T1000 (cell line): ENCODE data around the gene ZNF217.
"Not testable (repeated sequence)": the region's sequence is repeated elsewhere in the genome, so short reads cannot be mapped to it uniquely, and the experiment has no call there.

ENCODE experiments used
- DNase-seq: peaks from one replicate; lab custom pipeline; 2025; ENCODE audit warnings: mixed read lengths; lab: John Stamatoyannopoulos, UW

The ZNF217 gene

DNA sequence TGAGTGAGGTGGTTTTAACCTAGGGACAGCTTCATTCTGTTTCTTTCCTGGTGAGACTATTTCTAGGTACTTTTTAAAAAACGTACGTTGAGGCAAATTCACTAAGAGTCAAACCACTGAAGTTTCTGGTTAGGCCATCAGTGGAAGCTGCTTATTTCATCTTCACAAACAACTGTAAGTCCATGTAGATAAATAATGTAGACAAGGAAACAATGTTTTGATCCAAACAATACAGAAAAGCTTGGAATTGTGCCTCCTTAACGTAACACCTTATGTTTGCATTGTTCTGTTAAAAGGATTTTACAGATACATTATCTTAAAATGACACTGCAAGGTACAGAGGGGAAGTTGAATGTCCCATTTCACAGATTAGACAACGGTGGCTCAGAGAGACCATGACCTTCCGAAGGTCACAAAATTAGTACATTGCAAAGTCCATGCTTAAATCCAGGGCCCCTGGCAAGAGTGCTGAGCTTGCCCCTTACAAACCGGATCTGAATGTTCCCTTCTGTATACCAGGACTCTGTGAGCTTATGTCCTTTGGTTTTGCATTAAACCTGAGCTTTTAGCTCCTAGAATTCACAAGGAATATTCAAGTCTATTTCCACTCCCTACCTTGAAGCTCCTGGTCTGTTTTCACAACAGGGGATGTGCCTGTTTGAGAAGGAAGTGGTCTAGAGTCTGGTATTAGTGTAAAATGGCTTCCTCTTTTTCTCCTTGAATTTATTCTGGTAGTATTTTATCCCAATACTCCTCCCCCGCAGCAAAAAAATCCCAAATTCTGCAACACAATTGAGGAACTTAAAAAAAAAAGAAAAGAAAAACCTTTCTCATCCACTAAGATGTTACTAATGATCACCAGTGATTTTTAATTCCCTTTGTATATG, 28.9 kb upstream of the ZNF217 start:
- no peak for DNase-seq

DNA sequence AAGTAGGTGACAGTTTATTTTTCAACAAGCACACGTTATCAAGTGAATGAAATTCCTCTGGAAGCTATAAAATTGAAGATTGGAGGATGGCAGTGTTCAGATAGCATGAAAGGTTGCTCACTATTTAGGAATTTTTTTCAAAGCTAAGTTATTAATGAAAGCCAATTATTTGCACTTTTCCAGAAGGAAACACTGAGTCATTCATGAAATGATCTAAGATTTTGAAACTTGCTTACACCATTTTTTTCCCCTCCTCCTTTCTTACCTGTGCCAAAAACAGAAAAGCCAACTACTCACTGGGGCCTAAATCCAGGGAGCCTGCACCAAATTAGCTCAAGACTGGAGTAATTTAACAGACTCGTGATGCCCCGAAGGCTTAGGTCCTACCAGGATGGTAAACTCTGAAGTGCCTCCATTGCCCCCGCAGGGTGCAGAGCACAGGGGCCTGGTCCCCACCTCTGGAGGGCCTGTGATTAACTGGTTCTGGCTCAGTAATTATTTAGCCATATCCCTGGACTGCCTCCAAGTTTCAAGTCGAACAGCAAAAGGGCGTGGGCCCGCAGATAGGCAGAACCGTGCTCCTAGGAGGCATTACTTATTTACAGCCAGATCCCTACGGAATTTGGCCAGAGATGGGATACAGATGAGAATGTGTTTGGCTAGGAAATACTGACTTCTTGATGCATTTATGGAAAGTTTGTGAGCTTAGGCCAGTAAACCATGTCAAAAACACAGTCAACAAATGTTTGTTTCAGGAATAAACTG, 28.0 kb upstream of the ZNF217 start:
- DNase-seq = peak; percentile 88

DNA sequence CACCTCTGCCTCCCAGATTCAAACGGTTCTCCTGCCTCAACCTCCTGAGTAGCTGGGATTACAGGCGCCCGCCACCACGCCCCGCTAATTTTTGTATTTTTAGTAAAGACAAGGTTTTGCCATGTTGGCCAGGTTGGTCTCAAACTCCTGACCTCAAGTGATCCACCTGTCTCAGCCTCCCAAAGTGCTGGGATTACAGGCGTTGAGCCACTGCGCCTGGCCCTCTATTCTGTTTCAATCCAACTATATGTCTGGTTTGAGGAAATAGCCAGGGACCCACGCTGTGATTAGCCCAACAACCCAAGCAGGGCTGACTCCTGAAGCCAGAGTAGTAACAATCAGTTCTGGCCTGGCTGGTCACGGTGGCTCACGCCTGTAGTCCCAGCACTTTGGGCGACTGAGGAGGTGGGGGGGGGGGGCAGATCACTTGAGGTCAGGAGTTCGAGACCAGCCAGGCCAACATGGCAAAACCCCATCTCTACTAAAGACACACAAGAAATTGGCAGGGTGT, 24.9 kb upstream of the ZNF217 start:
- DNase-seq = not testable (repeated sequence)

DNA sequence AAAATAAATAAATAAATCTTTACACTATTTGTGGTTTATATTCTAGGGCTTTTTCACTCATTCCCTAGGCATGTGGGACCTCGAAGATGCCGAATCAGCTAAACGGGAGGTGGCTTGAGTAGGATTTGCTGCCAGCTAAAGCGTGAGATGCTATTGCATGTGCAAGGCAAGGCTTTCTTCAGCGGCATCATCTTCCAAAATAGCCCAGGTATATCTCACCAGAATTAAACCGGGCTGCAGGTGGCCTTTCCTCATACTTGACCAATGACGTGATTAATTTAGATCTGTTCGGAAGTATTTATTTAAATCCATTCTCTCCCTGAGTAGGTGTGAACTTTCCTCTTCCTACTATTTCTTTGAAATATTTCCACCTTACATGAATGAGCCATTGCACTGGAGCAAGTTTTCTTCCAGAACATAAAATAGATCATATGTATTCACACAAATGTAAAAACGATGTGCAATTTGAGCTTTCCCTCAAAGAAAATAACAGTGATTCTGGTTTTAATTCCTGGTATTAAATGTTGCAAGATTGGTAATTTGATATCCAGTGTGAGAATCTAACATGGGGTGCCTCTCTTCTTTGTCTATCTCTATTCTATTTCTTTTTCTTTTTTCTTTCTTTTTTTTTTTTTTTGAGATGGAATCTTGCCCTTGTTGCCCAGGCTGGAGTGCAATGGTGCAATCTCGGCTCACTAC, 24.3 kb upstream of the ZNF217 start:
- no peak for DNase-seq

DNA sequence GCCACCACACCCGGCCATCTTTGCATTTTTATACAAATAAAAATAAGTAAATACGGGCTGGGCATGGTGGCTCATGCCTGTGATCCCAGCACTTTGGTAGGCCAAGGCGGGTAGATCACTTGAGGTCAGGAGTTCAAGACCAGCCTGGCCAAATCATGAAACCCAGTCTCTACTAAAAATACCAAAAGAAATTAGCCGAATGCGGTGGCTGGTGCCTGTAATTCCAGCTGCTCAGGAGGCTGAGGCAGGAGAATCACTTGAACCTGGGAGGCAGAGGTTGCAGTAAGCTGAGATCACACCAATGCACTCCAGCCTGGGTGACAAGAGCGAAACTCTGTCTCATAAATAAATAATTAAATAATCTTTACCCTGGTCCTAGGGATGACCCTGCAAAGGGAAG, 22.9 kb upstream of the ZNF217 start:
- not testable (repeated sequence) for DNase-seq

DNA sequence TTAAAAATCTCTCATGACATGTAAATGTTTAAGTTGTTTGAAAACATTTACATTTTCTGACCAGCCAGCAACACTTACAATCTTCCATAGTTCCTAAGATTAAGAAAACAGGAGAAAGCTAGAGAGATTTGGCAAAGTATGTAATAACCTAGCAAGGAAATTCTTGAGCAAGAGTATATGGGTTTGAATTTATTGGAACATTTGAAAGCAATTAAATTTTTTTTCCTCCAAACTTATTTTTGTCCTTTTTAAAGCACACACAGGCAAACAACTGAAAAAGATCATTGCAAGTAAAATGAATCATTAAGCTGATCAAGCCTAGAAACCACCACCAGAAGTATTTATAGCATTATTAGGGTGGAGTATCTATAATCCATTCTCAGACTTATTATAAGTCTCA, 20.1 kb upstream of the ZNF217 start:
- DNase-seq = no peak

DNA sequence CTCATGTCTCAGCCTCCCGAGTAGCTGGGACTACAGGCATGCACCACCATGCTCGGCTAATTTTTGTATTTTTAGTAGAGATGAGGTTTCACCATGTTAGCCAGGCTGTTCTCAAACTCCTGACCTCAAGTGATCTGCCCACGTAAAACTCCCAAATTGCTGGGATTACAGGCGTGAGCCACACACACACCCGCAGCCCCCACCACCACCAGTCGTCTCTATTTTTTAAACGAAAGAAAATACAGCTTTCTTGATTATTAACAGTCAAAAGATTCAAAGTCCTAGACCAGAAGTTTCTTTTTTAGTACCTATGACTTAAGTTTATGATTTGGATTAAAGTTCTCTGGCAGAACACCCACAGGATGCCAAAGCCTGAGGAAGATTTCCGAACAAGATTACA, 18.6 kb upstream of the ZNF217 start:
- not testable (repeated sequence) for DNase-seq

DNA sequence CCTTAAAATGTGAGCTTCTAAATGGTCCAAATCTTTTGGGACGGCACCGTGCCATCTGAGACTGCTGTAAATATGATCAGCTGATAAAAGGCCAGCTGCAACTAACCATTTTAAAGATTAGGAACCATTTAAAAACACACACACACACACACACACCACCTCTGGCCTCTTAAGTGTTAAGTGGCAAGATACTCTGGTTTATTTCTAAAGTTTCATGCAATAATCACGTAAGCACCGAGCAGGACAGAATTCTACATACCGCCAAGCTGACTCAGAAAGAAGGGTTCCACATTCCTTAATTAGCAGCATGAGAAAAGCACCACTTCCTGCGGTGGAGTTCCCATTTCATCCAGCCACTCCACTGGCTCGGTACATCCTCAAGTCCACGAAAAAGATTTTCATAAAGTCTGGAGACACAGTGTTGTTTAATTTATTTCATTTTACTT, 17.8 kb upstream of the ZNF217 start:
- DNase-seq = peak; percentile 53

DNA sequence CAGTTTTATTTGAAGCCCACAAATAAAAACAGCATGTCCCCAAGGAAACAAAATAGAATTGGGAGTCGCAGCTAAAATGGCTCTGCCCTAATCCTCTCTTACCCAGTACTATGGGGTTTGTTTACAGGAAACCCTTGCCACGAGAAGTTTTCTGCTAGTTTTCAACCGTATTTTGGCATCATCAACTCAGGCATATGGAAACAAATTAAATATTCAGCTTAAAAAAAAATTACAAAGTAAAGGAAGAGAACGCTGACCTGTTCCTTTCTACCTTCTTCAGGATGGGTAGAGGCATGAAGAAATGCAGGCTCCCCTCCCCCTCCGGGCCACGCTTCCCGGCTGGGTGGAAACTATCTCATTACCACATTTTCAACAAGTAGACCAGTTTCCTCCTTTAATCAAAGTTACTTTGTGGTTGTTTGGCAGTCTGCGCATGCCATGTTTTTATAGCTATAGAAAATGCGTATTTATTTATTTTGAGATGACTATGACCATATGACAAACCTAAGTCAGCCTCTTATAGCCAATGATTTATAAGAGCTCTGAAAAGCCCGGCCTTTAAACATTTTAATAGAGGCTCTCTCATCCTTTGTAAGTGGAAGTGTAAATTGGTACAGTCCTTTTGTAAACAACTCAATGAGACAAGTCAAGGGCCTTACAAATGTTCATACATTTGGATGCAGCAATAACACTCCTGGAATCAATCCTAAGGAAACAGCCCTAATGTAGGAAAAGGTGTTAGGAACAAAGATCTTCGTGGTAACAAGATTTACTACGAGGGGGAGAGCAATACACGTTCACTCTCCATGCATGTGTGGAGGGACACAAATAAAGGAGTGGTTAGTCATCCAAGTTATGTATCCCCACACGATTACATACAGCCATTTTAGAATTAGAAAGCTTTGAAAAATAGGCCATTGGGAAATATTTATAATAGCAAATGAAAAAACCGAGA, 16.1 kb upstream of the ZNF217 start:
- DNase-seq = peak; percentile 49

DNA sequence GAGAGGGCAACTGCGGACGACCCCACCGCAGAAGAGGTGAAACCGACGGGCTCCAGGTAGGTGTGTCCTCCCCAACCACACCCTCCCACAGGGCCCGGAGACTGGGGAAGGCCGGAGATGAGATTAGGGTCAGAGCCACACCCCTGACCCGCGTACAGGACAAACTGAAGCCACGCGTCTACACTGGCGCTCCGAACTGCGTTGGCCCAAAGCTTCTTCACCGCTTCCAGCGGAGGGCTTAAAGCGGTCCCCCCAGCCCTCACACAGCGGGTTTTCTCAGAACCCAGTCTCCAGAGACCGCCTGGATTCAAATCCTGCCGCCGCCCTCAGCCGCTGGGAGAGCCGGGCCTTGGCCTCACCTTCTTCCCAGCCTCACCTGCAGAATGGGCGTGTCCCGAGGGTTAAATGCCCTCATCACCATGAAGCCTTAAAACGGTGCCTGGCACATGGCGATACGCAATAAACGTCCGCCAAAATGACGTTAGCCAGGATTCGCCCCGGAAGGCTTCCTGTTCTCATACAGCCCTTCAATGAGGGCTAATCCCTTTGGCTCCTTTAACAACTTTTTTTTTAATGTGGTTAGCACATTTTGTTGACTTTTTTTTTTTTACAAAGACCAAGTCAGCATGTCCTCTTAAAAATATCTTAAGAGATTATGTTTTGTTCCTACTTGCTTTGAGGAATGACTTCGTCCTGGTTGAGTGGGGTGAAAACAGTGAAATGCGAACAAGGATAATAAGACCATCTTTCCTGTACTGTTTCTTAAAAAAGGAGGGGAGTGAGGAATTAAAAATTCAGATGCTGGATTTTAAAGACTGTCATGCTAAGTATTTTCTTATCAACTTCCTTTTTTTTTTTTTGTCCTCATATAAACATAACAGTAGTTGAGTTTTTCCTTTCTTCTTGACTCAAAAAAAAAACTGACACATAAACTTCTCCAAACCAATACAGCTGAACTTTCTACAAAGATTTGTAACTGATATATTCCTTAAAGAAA, 15.1 kb upstream of the ZNF217 start:
- DNase-seq = no peak

DNA sequence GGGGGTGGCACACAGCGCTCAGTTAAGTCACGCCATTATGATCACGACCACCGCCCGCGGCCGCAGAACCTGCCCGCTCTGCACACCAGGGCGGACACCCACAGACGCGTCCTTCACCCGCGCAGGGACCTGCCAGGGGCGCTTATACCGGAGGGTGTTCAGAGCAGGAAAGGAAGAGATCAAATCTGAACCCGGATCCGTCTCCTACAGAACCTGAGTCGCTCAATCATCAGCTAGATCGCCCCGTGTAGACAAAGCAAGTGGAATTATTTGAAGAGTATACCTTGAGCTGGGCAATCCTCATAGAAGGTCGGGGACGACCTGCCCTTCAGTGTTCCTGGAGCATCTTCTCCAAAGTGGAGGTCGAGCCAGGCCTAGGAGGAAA, 14.4 kb upstream of the ZNF217 start:
- no peak for DNase-seq

DNA sequence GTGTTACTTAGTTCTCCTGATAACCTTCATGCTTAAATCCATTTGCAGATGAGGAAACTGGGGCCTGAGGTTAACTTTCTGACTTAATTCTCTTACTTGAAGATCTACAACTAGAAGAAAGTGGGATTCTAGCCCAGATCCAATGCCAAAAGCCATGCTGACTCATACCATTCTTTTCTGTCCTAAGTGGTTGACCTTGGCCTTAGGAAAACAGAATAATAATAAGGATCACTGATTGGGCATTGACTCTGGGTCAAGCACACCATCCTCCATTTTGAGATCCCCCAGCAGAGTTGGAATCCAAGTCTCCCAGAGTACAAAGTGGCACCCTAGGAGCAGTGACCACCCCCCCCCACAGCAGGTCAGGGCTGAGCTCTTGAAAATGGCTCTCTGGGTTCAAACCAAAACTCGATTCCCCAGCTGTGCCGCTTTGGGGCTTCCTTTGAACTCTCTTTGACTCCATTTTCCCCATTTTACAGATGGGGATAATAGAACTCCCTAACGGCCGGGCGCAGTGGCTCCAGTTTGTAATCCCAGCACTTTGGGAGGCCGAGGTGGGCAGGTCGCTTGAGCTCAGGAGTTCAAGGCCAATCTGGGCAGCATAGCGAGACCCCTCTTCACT, 12.8 kb upstream of the ZNF217 start:
- peak; percentile 20 for DNase-seq

DNA sequence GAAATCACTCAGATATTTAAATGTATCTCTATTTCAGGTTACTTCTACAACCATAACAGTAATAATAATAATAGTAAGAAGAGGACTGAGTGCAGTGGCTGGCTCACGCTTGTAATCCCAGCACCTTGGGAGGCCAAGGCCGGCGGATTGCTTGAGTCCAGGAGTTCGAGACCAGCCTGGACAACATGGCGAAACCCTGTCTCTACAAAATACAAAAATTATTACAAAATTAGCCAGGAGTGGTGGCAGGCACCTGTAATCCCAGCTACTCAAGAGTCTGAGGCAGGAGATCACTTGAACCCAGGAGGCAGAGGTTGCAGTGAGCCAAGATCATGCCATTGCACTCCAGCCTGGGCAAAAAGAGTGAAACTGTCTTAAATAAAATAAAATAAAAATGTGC, 11.8 kb upstream of the ZNF217 start:
- not testable (repeated sequence) for DNase-seq

DNA sequence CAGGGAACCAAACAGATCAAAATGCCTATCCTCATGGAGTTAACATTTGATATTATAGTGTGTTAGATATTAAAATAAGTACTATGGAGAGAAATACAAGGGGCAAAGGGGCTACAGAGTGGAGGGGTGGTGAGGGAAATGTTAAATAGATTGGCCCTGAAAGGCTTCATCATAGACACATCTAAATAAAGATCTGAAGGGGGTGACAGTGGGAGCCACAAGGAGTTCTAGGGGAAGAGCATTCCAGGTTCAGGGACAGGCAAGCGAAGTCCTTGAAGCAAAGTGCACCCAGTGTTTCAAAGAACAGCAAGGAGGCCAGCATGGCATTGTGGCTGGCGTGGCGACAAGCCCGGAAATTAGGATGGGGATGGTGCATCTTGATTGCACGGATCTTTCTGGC, 11.2 kb upstream of the ZNF217 start:
- DNase-seq = not testable (repeated sequence)

DNA sequence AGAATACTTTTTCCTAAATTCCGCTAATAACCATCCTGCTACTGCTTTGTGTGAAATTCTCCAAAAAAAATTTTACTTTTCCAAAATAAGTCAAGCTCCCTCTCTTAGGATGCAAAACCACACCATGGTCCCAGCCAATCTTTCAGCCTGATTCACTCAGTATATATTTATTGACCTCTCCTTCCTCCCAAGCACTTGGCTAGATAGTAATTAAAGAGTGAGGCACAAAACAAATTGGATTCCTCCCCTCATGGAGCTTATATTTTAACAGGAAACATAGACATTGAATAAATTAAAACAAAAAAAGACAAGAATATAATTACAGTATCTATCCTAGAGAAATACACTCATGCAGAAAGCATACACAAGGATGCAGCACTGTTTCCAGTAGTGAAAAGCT, 9.0 kb upstream of the ZNF217 start:
- DNase-seq = no peak

DNA sequence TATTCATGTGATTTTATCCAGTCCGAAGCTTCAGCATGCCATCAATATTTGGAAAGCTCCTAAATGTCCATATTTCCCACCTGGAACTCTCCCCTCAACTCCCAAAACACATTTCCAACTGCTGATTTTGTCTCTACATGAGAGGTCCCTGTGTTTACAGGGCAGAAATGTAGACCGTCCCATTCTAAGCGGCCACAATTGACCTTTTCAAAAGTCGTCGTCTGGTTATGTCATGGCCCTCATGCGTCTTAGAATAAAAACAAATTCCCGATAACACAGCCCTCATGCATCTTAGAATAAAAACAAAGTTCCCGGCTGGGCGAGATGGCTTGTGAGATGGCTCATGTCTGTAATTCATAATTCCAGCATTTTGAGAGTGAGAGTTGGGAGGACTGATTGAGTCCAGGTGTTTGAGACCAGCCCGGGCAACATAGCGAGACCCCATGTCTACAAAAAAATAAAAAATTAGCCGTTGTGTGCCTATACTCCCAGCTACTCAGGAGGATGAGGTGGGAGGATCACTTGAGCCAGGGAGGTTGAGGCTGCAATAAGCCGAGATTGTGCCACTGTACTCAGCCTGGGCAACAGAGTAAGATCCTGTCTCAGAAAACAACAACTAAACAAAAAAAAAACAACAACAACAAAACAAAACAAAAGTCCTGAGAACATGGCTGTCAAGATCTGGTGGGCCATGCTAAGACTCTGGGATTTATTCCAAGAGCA, 6.4 kb upstream of the ZNF217 start:
- DNase-seq = no peak

DNA sequence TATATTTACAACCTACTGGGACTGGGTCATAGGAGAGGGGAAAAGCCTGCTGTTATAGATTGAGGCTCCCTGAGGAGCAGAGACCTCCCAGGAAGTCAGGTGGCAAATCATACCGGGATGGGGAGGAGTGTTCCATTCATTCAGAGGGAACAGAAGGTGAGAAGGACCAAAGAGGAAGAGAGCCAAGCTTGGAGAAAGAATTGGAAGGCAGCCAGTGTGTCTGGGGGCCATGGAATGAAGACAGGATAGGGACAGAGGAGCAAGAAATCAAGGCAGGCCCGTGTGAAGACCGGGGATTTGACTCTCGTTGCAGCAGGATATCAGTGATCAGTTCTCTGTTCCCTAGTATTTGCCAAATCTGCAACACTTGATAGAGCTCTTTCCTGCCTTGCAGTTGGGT, 5.7 kb upstream of the ZNF217 start:
- no peak for DNase-seq

DNA sequence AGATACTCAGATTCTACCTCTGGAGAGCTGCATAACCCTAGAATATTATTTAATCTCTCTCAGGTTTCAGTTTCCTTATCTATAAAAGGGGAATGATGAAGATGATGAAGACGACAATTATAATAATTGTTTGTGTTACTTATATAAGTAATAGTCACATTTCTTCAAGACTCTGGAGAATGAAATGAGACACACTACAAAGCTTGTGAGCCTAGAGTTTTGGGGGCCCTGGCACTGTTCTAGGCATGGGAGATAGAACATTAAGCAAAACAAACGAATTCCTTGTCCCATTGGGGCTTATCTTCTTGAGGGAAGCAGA, 5.4 kb upstream of the ZNF217 start:
- no peak for DNase-seq
